HEK293 (cell line): ENCODE results near the gene DNAJB11.

Experiments
- CTCF ChIA-PET: fragments of 350-600 bp; formaldehyde crosslinking; extraction: SDS; loops from one replicate; lab custom pipeline; 2021; ENCODE audit warnings: antibody characterized with exemption; lab: Yijun Ruan, JAX
- POLR2A ChIA-PET: fragments of 300-600 bp; formaldehyde crosslinking; extraction: SDS; loops from one replicate; lab custom pipeline; 2020; ENCODE audit warnings: antibody characterized with exemption, inconsistent platforms; lab: Yijun Ruan, JAX
- H3K27ac ChIP-seq: fragments of 200-500 bp; sonication (Bioruptor generic); 2 replicates; pipeline ENCODE4 v1.5.1; 2014; ENCODE audit warnings: low read depth, low read length, control low read depth, inconsistent platforms; ENCODE audit errors: extremely low read depth
- H3K36me3 ChIP-seq, 2 experiments: fragments of 200-500 bp in 1 of 2; sonication (Bioruptor generic) in 1 of 2; 1 replicate in 1 of 2; 2 replicates in 1 of 2; pipeline ENCODE4 v1.5.1; 2014 to 2017; ENCODE audit warnings: inconsistent platforms in 2 of 2, low read length in 2 of 2; ENCODE audit not compliant: control insufficient read depth in 2 of 2, insufficient read depth in 1 of 2
- H3K4me1 ChIP-seq: fragments of 200-500 bp; sonication (Bioruptor generic); 2 replicates; pipeline ENCODE4 v1.5.1; 2014; ENCODE audit warnings: mild to moderate bottlenecking, low read length, inconsistent platforms; ENCODE audit not compliant: control insufficient read depth, insufficient read depth
- H3K4me3 ChIP-seq: 2 replicates; pipeline ENCODE4 v1.5.1; 2011; ENCODE audit warnings: low read depth, mild to moderate bottlenecking, control low read depth, low read length, moderate library complexity
- H3K9me3 ChIP-seq: fragments of 200-500 bp; sonication (Bioruptor generic); 2 replicates; pipeline ENCODE4 v1.5.1; 2014; ENCODE audit warnings: low read depth, low read length, inconsistent platforms; ENCODE audit not compliant: control insufficient read depth, insufficient read depth
- BCL11B ChIP-seq: fragments of 450-650 bp; formaldehyde crosslinking; IDR thresholded peaks from 2 replicates; pipeline ENCODE4 v1.5.1; 2016; ENCODE audit warnings: low read depth, missing biosample characterization, missing genetic modification characterization
- MEIS1 ChIP-seq: sonication (generic); formaldehyde crosslinking; IDR thresholded peaks from 2 replicates; pipeline ENCODE4 v1.8.1; 2022; ENCODE audit warnings: missing genetic modification reagents, mild to moderate bottlenecking, borderline replicate concordance
- OSR2 ChIP-seq: fragments of 450-650 bp; formaldehyde crosslinking; IDR thresholded peaks from 2 replicates; pipeline ENCODE4 v1.5.1; 2016; ENCODE audit warnings: missing biosample characterization, missing genetic modification characterization
- SALL2 ChIP-seq: fragments of 450-650 bp; formaldehyde crosslinking; IDR thresholded peaks from 2 replicates; pipeline ENCODE4 v1.5.0; 2017; ENCODE audit warnings: missing biosample characterization, mild to moderate bottlenecking, missing genetic modification characterization, borderline replicate concordance
- SCRT2 ChIP-seq: fragments of 450-650 bp; formaldehyde crosslinking; IDR thresholded peaks from 2 replicates; pipeline ENCODE4 v1.5.1; 2016; ENCODE audit warnings: missing biosample characterization, missing genetic modification characterization
- SP3 ChIP-seq: fragments of 450-650 bp; formaldehyde crosslinking; IDR thresholded peaks from 2 replicates; pipeline ENCODE4 v1.5.1; 2016; ENCODE audit warnings: missing biosample characterization, missing genetic modification characterization
- YY1 ChIP-seq: fragments of 450-650 bp; formaldehyde crosslinking; IDR thresholded peaks from 2 replicates; pipeline ENCODE4 v1.5.1; 2018; ENCODE audit warnings: missing biosample characterization, missing genetic modification characterization
- YY2 ChIP-seq: fragments of 450-650 bp; formaldehyde crosslinking; IDR thresholded peaks from 2 replicates; pipeline ENCODE4 v1.5.1; 2016; ENCODE audit warnings: missing biosample characterization, missing genetic modification characterization
- ZBTB21 ChIP-seq: fragments of 450-650 bp; formaldehyde crosslinking; IDR thresholded peaks from 2 replicates; pipeline ENCODE4 v1.5.1; 2017; ENCODE audit warnings: missing biosample characterization, missing genetic modification characterization
- ZFP37 ChIP-seq: fragments of 450-650 bp; formaldehyde crosslinking; IDR thresholded peaks from 2 replicates; pipeline ENCODE4 v1.5.1; 2016; ENCODE audit warnings: missing biosample characterization, missing genetic modification characterization
- ZNF184 ChIP-seq: fragments of 450-650 bp; IDR thresholded peaks from 2 replicates; pipeline ENCODE4 v1.5.1; 2018; ENCODE audit warnings: missing biosample characterization, mild to moderate bottlenecking, missing genetic modification characterization
- ZNF211 ChIP-seq: fragments of 450-650 bp; formaldehyde crosslinking; IDR thresholded peaks from 2 replicates; pipeline ENCODE4 v1.5.1; 2016; ENCODE audit warnings: low read depth, missing biosample characterization, missing genetic modification characterization
- ZNF23 ChIP-seq: fragments of 450-650 bp; formaldehyde crosslinking; IDR thresholded peaks from 2 replicates; pipeline ENCODE4 v1.5.1; 2016; ENCODE audit warnings: missing biosample characterization, missing genetic modification characterization, borderline replicate concordance
- ZNF416 ChIP-seq: fragments of 450-650 bp; formaldehyde crosslinking; IDR thresholded peaks from 2 replicates; pipeline ENCODE4 v1.5.1; 2016; ENCODE audit warnings: missing biosample characterization, missing genetic modification characterization
- ZNF558 ChIP-seq: fragments of 450-650 bp; formaldehyde crosslinking; IDR thresholded peaks from 2 replicates; pipeline ENCODE4 v1.5.1; 2016; ENCODE audit warnings: missing biosample characterization, missing genetic modification characterization
- ZNF571 ChIP-seq: fragments of 450-650 bp; formaldehyde crosslinking; IDR thresholded peaks from 2 replicates; pipeline ENCODE4 v1.5.0; 2017; ENCODE audit warnings: missing biosample characterization, missing genetic modification characterization
- ZNF629 ChIP-seq: fragments of 450-650 bp; formaldehyde crosslinking; IDR thresholded peaks from 2 replicates; pipeline ENCODE4 v1.5.1; 2017; ENCODE audit warnings: missing biosample characterization, missing genetic modification characterization
- TF ChIP-seq, protein P1 (sequence below): fragments of 450-650 bp; formaldehyde crosslinking; IDR thresholded peaks from 2 replicates; pipeline ENCODE4 v1.5.1; 2017; ENCODE audit warnings: missing biosample characterization, missing genetic modification characterization
- TF ChIP-seq, protein P2 (sequence below): fragments of 450-650 bp; formaldehyde crosslinking; IDR thresholded peaks from 2 replicates; pipeline ENCODE4 v1.5.1; 2016; ENCODE audit warnings: missing biosample characterization, missing genetic modification characterization
- TF ChIP-seq, protein P3 (sequence below): fragments of 450-650 bp; formaldehyde crosslinking; IDR thresholded peaks from 2 replicates; pipeline ENCODE4 v1.5.1; 2017; ENCODE audit warnings: missing biosample characterization, missing genetic modification characterization
- TF ChIP-seq, protein P4 (sequence below): fragments of 450-650 bp; formaldehyde crosslinking; IDR thresholded peaks from 2 replicates; pipeline ENCODE4 v1.5.1; 2016; ENCODE audit warnings: missing biosample characterization, missing genetic modification characterization
- TF ChIP-seq, protein P5 (sequence below): fragments of 450-650 bp; formaldehyde crosslinking; IDR thresholded peaks from 2 replicates; pipeline ENCODE4 v1.5.1; 2017; ENCODE audit warnings: missing biosample characterization, missing genetic modification characterization

Gene DNAJB11

DNA sequence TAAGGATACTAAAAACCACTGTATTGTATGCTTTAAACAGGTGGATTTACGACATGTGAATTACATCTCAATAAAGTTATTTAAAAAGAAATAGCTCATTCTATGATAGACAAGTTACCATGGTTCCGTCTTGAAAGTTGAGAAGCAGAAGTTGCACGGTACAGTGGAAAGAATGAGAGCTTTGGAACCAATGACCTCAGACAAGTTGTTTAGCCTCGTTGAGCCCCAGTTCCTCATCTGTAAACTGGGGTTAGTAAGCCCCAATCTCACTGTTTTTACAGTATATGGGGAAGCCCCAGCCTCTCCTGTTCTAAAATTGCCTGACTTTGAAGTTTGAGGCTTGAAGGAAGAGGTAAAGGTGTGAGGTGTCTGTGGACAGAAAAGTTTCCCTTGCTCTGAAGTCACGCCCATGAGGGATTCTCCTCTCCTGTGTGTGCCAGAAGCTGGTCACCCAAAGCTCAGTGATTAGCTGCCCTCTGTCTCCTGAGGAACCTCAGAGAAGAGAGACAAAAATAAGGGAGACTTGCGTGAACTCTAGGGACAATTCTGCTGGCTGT is 36.3 kb upstream of the DNAJB11 start:
- no peaks in the 10 kb centered on the region for H3K9me3 ChIP-seq
- no peaks in the 10 kb centered on the region; the same call in 1 of the 2 replicates for H3K4me1 ChIP-seq
- peaks cover 0 to 5% of the 10 kb centered on the region in 2 experiments; a peak in 1 of 3 replicates for H3K36me3 ChIP-seq
- TF ChIP-seq ZNF211 (tag by site-specific recombination): no peak
- TF ChIP-seq BCL11B: no peak
- no peak for TF ChIP-seq YY1 (tag by site-specific recombination)
- no peak for TF ChIP-seq ZNF571 (tag by site-specific recombination)
- no peak for TF ChIP-seq SP3 (tag by site-specific recombination)
- no peak for TF ChIP-seq MEIS1 (CRISPR knock-in tag)
- TF ChIP-seq SALL2 (tag by site-specific recombination): no peak
- TF ChIP-seq, protein P1, sequence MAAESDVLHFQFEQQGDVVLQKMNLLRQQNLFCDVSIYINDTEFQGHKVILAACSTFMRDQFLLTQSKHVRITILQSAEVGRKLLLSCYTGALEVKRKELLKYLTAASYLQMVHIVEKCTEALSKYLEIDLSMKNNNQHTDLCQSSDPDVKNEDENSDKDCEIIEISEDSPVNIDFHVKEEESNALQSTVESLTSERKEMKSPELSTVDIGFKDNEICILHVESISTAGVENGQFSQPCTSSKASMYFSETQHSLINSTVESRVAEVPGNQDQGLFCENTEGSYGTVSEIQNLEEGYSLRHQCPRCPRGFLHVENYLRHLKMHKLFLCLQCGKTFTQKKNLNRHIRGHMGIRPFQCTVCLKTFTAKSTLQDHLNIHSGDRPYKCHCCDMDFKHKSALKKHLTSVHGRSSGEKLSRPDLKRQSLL (tag by site-specific recombination): no peak
- TF ChIP-seq ZFP37: no peak
- TF ChIP-seq, protein P2, sequence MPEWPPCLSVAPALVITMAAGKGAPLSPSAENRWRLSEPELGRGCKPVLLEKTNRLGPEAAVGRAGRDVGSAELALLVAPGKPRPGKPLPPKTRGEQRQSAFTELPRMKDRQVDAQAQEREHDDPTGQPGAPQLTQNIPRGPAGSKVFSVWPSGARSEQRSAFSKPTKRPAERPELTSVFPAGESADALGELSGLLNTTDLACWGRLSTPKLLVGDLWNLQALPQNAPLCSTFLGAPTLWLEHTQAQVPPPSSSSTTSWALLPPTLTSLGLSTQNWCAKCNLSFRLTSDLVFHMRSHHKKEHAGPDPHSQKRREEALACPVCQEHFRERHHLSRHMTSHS (tag by site-specific recombination): no peak
- no peak for TF ChIP-seq ZNF416
- no peak for TF ChIP-seq ZNF629 (tag by site-specific recombination)
- TF ChIP-seq, protein P3, sequence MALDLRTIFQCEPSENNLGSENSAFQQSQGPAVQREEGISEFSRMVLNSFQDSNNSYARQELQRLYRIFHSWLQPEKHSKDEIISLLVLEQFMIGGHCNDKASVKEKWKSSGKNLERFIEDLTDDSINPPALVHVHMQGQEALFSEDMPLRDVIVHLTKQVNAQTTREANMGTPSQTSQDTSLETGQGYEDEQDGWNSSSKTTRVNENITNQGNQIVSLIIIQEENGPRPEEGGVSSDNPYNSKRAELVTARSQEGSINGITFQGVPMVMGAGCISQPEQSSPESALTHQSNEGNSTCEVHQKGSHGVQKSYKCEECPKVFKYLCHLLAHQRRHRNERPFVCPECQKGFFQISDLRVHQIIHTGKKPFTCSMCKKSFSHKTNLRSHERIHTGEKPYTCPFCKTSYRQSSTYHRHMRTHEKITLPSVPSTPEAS: no peak
- no peak for TF ChIP-seq ZNF558 (tag by site-specific recombination)
- TF ChIP-seq ZNF23: no peak
- no peak for TF ChIP-seq YY2
- no peak for TF ChIP-seq ZBTB21 (tag by site-specific recombination)
- ChIA-PET CTCF (interaction anchor here (0.6 to 1.5 kb wide), 2 partner anchors 150 to 275 kb away, joined by 3 read pairs; no protein-coding TSS in a partner anchor), POLR2A (no interaction called here)
- no peak overlapping the region for H3K4me3 ChIP-seq
- H3K27ac ChIP-seq: no peak overlapping the region

DNA sequence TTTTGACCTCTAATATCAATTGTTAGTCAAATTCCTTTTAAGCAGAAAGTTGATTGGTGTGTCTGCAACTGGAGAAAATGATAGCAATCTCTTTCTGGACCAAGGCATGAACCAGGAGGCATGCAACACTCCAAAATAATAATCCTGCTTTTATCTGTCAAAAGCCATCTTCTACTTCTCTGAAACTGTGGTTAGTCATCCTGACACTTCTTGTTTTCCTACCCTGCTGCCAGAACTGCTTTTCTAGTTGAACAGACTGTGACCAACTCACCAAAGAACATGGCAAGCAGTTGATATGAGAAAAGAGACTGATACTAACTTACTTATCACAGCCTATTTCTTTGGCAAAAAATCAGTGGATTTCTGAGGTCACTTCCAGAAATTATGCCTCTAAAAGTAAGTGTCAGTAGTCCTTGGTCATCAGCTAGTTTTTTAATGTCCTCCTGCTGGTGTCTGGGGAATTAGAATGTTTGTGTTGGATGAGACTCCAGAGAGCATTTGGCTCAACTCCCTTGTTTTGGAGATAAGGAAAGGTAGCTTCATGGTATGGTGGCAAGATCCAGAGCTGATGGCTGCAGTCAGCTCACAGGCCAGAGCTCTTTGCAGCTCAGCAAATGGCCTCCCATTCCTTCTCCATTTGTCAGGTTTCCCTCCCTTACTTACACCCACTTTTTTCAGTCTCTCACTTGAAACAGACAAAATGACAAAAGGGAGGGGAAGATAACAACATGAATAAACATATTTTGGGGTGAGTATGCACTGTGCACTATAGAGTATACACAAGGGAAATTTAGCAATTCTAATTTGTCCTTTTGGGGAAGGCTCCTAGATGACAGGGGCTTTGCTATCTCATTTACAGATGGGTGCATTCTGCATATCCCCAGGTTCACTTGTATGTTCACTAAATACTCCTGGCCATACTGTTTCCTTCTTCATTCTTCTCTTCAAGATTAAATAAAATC is 33.4 kb upstream of the DNAJB11 start:
- no peaks in the 10 kb centered on the region; the same call in 1 of the 2 replicates for H3K4me1 ChIP-seq
- no peak for TF ChIP-seq ZNF184 (tag by site-specific recombination)
- 0 out of 2 replicates have a peak, but pooled peaks have one; percentile 23 for TF ChIP-seq OSR2 (tag by site-specific recombination)
- TF ChIP-seq, protein P4, sequence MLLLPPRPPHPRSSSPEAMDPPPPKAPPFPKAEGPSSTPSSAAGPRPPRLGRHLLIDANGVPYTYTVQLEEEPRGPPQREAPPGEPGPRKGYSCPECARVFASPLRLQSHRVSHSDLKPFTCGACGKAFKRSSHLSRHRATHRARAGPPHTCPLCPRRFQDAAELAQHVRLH: 0 out of 2 replicates have a peak, but pooled peaks have one; percentile 35
- TF ChIP-seq, protein P5, sequence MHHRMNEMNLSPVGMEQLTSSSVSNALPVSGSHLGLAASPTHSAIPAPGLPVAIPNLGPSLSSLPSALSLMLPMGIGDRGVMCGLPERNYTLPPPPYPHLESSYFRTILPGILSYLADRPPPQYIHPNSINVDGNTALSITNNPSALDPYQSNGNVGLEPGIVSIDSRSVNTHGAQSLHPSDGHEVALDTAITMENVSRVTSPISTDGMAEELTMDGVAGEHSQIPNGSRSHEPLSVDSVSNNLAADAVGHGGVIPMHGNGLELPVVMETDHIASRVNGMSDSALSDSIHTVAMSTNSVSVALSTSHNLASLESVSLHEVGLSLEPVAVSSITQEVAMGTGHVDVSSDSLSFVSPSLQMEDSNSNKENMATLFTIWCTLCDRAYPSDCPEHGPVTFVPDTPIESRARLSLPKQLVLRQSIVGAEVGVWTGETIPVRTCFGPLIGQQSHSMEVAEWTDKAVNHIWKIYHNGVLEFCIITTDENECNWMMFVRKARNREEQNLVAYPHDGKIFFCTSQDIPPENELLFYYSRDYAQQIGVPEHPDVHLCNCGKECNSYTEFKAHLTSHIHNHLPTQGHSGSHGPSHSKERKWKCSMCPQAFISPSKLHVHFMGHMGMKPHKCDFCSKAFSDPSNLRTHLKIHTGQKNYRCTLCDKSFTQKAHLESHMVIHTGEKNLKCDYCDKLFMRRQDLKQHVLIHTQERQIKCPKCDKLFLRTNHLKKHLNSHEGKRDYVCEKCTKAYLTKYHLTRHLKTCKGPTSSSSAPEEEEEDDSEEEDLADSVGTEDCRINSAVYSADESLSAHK (tag by site-specific recombination): 0 out of 2 replicates have a peak, but pooled peaks have one; percentile 15
- 0 out of 2 replicates have a peak, but pooled peaks have one; percentile 28 for TF ChIP-seq YY2
- no peak for TF ChIP-seq SCRT2 (tag by site-specific recombination)
- no peak overlapping the region for H3K27ac ChIP-seq
- H3K36me3 ChIP-seq: peaks cover 0 to 5% of the 10 kb centered on the region in 2 experiments; a peak in 1 of 3 replicates
- H3K4me3 ChIP-seq: no peak overlapping the region
- ChIA-PET POLR2A (no interaction called here), CTCF (interaction anchor here (0.5 to 1.2 kb wide), 4 partner anchors 15 to 260 kb away, joined by 3 to 5 read pairs (median 3); no protein-coding TSS in a partner anchor)
- no peaks in the 10 kb centered on the region for H3K9me3 ChIP-seq
